HG03108 (cell line): Measurements from ENCODE around the gene CETP.
"Not testable (repeated sequence)": the region's sequence is repeated elsewhere in the genome, so short reads cannot be mapped to it uniquely, and the experiment has no call there.

ENCODE experiments used
- ATAC-seq: cut with Tn5 transposase; IDR thresholded peaks from one replicate; pipeline ENCODE4 v1.9.1; 2021; ENCODE audit warnings: moderate library complexity; ENCODE audit not compliant: unreplicated experiment

CETP gene

GRCh38 chr16:56933828-56934598 is 27.7 kb upstream of the CETP start:
- ATAC-seq = no peak

GRCh38 chr16:56934599-56935145 is 27.1 kb upstream of the CETP start:
- not testable (repeated sequence) for ATAC-seq

GRCh38 chr16:56935201-56935600 is 26.5 kb upstream of the CETP start:
- no peak for ATAC-seq

GRCh38 chr16:56936491-56936890 is 25.3 kb upstream of the CETP start:
- no peak for ATAC-seq

- ATAC-seq = no peak
Measured at GRCh38 chr16:56936950-56937349, 24.8 kb upstream of the CETP start.

- ATAC-seq = no peak
Measured at GRCh38 chr16:56938664-56939513, 22.9 kb upstream of the CETP start.

- no peak for ATAC-seq
Measured at GRCh38 chr16:56939801-56940200, 21.9 kb upstream of the CETP start.

GRCh38 chr16:56941092-56941491 is 20.7 kb upstream of the CETP start:
- no peak for ATAC-seq

- no peak for ATAC-seq
Measured at GRCh38 chr16:56941856-56942331, 19.9 kb upstream of the CETP start.

- ATAC-seq = no peak
Measured at GRCh38 chr16:56943761-56944375, 17.9 kb upstream of the CETP start.

GRCh38 chr16:56944954-56945839 is 16.6 kb upstream of the CETP start:
- ATAC-seq = no peak

- ATAC-seq = no peak
Measured at GRCh38 chr16:56945847-56946527, 15.8 kb upstream of the CETP start.

- ATAC-seq = no peak
Measured at GRCh38 chr16:56946767-56947603, 14.8 kb upstream of the CETP start.

- no peak for ATAC-seq
Measured at GRCh38 chr16:56947604-56947995, 14.2 kb upstream of the CETP start.

- ATAC-seq = no peak
Measured at GRCh38 chr16:56948234-56948633, 13.5 kb upstream of the CETP start.

GRCh38 chr16:56950051-56950450 is 11.7 kb upstream of the CETP start:
- ATAC-seq = no peak

GRCh38 chr16:56950455-56950854 is 11.3 kb upstream of the CETP start:
- no peak for ATAC-seq

GRCh38 chr16:56950881-56951771 is 10.6 kb upstream of the CETP start:
- peak; percentile 46 for ATAC-seq
